NCI-H2107 (cell line): ENCODE results near the gene HIVEP3.

Experiments
- DNase-seq: peaks from one replicate; lab custom pipeline; 2025; lab: John Stamatoyannopoulos, UW

HIVEP3 gene

GRCh38 chr1:41754540-41754939, 164.2 kb downstream of the HIVEP3 start:
- no peak for DNase-seq

- no peak for DNase-seq
These were observed 166.1 kb downstream of the HIVEP3 start for GRCh38 chr1:41752514-41753170.

- no peak for DNase-seq
These were observed 166.8 kb downstream of the HIVEP3 start for GRCh38 chr1:41751804-41752513.

- DNase-seq: no peak
These were observed 168.6 kb downstream of the HIVEP3 start for GRCh38 chr1:41749991-41750745.

- DNase-seq: no peak
These were observed 173.7 kb downstream of the HIVEP3 start for GRCh38 chr1:41745022-41745421.

GRCh38 chr1:41743366-41743765, 175.4 kb downstream of the HIVEP3 start:
- no peak for DNase-seq

GRCh38 chr1:41742219-41742618, 176.5 kb downstream of the HIVEP3 start:
- no peak for DNase-seq

GRCh38 chr1:41741244-41741643, 177.5 kb downstream of the HIVEP3 start:
- DNase-seq: no peak

GRCh38 chr1:41740630-41741239, 178.0 kb downstream of the HIVEP3 start:
- no peak for DNase-seq

GRCh38 chr1:41740058-41740457, 178.7 kb downstream of the HIVEP3 start:
- DNase-seq: no peak

GRCh38 chr1:41739061-41739955, 179.4 kb downstream of the HIVEP3 start:
- DNase-seq: no peak

GRCh38 chr1:41738475-41738874, 180.2 kb downstream of the HIVEP3 start:
- no peak for DNase-seq

- no peak for DNase-seq
These were observed 180.7 kb downstream of the HIVEP3 start for GRCh38 chr1:41738006-41738405.

GRCh38 chr1:41735631-41736260, 183.0 kb downstream of the HIVEP3 start:
- peak; percentile 72 for DNase-seq

GRCh38 chr1:41735139-41735538, 183.6 kb downstream of the HIVEP3 start:
- no peak for DNase-seq

GRCh38 chr1:41734201-41734970, 184.3 kb downstream of the HIVEP3 start:
- DNase-seq: no peak

- DNase-seq: no peak
These were observed 185.0 kb downstream of the HIVEP3 start for GRCh38 chr1:41733725-41734124.

- DNase-seq: no peak
These were observed 185.7 kb downstream of the HIVEP3 start for GRCh38 chr1:41733021-41733420.

- no peak for DNase-seq
These were observed 187.1 kb downstream of the HIVEP3 start for GRCh38 chr1:41731516-41732030.

- no peak for DNase-seq
These were observed 187.9 kb downstream of the HIVEP3 start for GRCh38 chr1:41730806-41731205.
